Esophagus mucosa (tissue), 1 donor: Measurements from ENCODE around the gene NAA40. TPM values are rescaled to one million over a fixed set of nuclear protein-coding genes. Genes with fewer than 3 reads are reported as not detected.

Experiments
- ATAC-seq: fragments of 200-7000 bp; cut with Tn5 transposase; one replicate; pipeline ENCODE4 v1.9.1; 2020
- total RNA-seq: library from RNA; stranded (reverse); gene quantifications from one replicate; pipeline ENCODE4 v1.2.4, GENCODE V29; 2023
- donor health status: DM: yes; HTN: yes; CAD: no.

Gene NAA40
- total RNA-seq, 1 donor from 2014 or later = 10.8 TPM

GRCh38 chr11:63913866-63914830 is 24.7 kb upstream of the NAA40 start:
- no peak for ATAC-seq

GRCh38 chr11:63914896-63915691 is 23.7 kb upstream of the NAA40 start:
- ATAC-seq = no peak

- ATAC-seq = peak; percentile 2
Measured at GRCh38 chr11:63915961-63916836, 22.6 kb upstream of the NAA40 start.

GRCh38 chr11:63916837-63917691 is 21.7 kb upstream of the NAA40 start, which contains the start of gene RCOR2:
RCOR2 (minus strand) TSS chr11:63917164; CDS start chr11:63916456, 708 bp downstream.
- ATAC-seq = peak; percentile 47

- peak; percentile 13 for ATAC-seq
Measured at GRCh38 chr11:63917692-63918506, 20.9 kb upstream of the NAA40 start.

- ATAC-seq = no peak
Measured at GRCh38 chr11:63918507-63919191, 20.2 kb upstream of the NAA40 start.

- ATAC-seq = no peak
Measured at GRCh38 chr11:63919267-63920125, 19.3 kb upstream of the NAA40 start.

- ATAC-seq = no peak
Measured at GRCh38 chr11:63920126-63920938, 18.5 kb upstream of the NAA40 start.

- ATAC-seq = no peak
Measured at GRCh38 chr11:63920939-63921417, 17.8 kb upstream of the NAA40 start.

- peak; percentile 53 for ATAC-seq
Measured at GRCh38 chr11:63922673-63923192, 16.1 kb upstream of the NAA40 start.

- ATAC-seq = no peak
Measured at GRCh38 chr11:63923319-63923718, 15.5 kb upstream of the NAA40 start.

- no peak for ATAC-seq
Measured at GRCh38 chr11:63929616-63930015, 9.2 kb upstream of the NAA40 start.

- no peak for ATAC-seq
Measured at GRCh38 chr11:63931045-63931444, 7.8 kb upstream of the NAA40 start.

GRCh38 chr11:63931876-63932275 is 6.9 kb upstream of the NAA40 start:
- no peak for ATAC-seq

- ATAC-seq = no peak
Measured at GRCh38 chr11:63933459-63933858, 5.3 kb upstream of the NAA40 start.

- ATAC-seq = peak; percentile 22
Measured at GRCh38 chr11:63937713-63938478, 906 bp upstream of the NAA40 start.
